Measurements from ENCODE around the gene EP400.

The EP400 gene

DNA sequence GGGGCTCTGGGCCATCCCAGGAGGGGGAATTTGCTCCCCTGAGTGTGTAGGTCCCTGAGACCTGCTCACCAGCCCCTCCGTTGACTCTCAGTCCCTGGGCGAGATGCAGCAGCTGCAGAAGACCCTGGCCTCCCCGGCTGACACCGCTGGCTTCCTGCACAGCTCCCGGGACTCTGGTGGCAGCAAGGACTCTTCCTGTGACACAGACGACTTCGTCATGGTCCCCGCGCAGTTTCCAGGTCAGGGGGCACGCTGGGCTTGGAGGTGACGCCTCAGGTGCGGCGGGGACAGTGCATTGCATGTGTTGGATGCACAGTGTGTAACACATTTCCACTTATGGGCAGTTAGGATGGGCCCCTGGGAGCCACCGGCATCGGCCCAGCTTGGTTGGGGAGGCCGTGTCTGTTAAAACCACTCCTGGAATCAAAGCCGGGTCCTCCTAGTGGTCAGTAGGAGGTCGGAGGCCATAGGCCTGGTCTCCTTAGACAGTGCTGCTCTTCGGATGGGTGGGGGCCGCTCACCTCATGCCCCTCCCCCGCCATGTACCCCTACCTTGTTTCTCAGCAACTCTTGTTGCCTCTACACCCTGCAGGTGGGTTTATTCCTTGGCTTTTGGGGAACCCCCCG, 37.8 kb upstream of the EP400 start:
- DNase-seq, result no peak

- DNase-seq, result no peak
These were observed 37.0 kb upstream of the EP400 start for GRCh38 chr12:131912518-131913274.

- no peak for DNase-seq
These were observed 36.1 kb upstream of the EP400 start for GRCh38 chr12:131913666-131914065.

GRCh38 chr12:131914179-131914702, 35.5 kb upstream of the EP400 start:
- no peak for DNase-seq

GRCh38 chr12:131915000-131915689, 34.6 kb upstream of the EP400 start:
- no peak for DNase-seq

GRCh38 chr12:131915823-131916222, 33.9 kb upstream of the EP400 start:
- no peak for DNase-seq

- DNase-seq, result no peak
These were observed 33.2 kb upstream of the EP400 start for GRCh38 chr12:131916306-131917138.

DNA sequence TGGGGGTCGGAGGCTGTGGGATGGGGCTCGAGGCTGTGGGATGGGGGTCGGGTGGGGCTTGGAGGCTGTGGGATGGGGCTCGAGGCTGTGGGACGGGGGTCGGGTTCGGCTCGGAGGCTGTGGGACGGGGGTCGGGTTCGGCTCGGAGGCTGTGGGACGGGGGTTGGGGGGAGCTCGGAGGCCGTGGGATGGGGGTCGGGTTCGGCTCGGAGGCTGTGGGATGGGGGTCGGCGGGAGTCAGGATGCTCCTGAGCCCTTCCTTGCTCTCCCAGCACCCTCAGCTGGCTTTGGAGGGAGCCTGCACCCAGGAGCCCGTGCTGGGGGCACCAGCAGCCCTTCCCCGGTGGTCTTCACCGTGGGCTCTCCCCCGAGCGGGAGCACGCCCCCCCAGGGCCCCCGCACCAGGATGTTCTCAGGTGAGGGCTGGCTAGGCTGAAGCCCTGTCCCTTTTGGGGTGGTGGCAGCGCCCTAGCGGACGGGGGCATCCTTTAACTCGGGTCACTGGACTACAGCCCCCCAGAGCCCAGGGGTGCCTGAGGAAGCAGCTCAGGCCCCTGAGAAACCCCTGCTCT, 32.5 kb upstream of the EP400 start:
- DNase-seq, result no peak

- DNase-seq, result no peak
These were observed 31.9 kb upstream of the EP400 start for GRCh38 chr12:131917711-131918306.

GRCh38 chr12:131918311-131919050, 31.3 kb upstream of the EP400 start:
- DNase-seq, result no peak

GRCh38 chr12:131919051-131919347, 30.7 kb upstream of the EP400 start:
- no peak for DNase-seq

DNA sequence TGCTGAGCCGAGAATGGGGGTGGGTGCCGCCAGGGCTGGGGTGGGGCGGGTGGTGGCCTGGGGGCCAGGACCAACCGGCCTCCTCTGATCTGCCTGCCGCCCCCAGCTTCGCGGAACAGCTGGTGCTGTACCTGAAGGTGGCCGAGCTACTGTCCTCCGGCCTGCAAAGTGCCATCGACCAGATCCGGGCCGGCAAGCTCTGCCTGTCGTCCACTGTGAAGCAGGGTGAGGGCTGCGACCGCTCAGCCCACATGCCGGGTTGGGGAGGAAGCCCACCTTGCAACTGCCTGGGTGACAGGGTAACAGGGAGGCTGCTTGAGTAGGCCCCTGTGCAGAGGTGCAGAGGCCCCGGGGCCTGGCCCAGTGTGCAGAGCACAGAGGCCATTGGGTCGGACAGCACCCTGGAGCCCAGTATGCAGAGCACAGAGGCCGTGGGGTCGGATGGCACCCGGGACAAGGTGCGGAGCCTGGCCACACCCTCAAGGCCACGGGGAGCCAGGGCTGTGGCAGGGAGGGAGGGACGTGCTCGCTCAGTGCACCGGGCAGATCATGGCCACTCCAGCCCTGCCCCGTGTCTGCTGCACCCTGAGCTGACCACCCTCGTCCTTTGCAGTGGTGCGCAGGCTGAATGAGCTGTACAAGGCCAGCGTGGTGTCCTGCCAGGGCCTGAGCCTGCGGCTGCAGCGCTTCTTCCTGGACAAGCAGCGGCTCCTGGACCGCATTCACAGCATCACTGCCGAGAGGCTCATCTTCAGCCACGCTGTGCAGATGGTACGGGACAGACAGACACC, 30.2 kb upstream of the EP400 start:
- no peak for DNase-seq

- DNase-seq, result no peak
These were observed 29.6 kb upstream of the EP400 start for GRCh38 chr12:131920157-131920508.

GRCh38 chr12:131920902-131921840, 28.6 kb upstream of the EP400 start:
- no peak for DNase-seq

DNA sequence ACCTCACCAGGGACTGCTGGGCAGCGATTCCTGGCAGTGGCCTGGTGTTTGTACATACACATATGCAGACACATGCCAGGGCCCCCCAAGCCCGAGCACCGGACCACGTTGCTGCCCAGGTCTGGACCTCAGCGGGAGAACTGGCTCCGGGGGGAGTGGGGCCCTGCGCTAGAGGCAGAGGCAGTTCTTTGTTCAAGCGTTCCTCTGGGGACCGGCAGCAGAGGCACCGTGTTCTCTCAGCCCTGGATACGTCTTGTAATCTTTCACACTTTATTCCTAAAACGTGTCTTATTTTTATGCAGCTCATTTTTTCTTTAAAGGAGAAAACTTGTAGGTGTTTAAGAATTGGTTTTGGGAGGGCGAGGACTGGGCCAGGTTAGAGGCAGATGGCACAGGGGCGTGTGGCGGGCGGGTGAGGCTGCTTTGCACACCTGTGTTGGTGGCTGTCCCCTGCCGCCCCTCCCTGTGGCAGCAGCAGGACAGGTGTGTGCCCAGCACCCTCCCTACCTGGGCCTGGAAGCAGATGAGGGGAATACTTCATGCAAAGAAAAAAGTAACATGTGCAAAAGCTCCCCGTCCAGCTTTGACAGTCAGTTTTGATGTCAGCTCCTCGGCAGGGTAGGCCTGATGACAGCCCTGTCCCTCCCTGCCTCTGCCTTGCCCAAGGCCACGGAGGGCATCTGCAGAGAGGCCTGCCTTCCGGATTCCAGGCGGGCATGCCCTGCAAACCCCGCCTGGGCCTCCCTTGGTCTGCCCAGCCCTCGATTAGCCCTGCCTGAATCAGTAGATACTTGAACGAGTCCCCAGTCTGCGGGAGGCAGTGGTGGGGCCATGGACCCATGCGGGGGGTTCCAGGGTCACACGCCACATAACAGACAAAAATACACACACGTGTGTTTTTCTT, 27.6 kb upstream of the EP400 start:
- DNase-seq, result no peak

DNA sequence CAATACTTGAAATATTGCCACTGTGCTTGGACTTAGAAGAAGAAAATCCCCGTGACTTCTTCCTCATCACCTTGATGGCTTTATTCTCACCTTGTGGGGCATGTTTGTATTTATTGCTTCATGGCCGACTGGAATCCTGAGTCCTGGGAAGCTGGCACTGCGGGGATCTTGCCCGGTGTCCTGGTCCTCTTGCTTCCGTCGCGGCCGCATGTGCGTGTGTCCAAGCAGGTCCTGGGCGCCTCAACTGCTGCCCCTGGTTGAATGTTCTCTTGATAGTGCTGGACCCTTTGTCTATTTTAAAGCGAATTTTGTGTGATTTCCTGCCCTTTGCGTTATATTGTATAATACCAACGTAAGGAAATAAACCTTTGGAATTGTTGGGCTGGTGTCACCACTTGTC, 27.0 kb upstream of the EP400 start:
- no peak for DNase-seq

- no peak for DNase-seq
These were observed 26.5 kb upstream of the EP400 start for GRCh38 chr12:131923260-131923659.

All from bone marrow (tissue), 2 donors.